LHCN-M2 (cell line): ENCODE results near the gene LRRC8C. TPM values are rescaled to one million over a fixed set of nuclear protein-coding genes. Genes with fewer than 3 reads are reported as not detected.

Experiments used
- DNase-seq: peaks from one replicate; pipeline ENCODE4 v3.0.0-alpha.2; 2012; ENCODE audit warnings: low read depth
- total RNA-seq: library from RNA; depleted of rRNA; stranded (reverse); fragments of >200 nt; gene quantifications from 2 replicates; pipeline ENCODE4 v1.2.3, GENCODE V29; 2014; rRNA removed

Gene LRRC8C
- total RNA-seq, 1 experiment from 2014 or later = 4.8 TPM

DNA sequence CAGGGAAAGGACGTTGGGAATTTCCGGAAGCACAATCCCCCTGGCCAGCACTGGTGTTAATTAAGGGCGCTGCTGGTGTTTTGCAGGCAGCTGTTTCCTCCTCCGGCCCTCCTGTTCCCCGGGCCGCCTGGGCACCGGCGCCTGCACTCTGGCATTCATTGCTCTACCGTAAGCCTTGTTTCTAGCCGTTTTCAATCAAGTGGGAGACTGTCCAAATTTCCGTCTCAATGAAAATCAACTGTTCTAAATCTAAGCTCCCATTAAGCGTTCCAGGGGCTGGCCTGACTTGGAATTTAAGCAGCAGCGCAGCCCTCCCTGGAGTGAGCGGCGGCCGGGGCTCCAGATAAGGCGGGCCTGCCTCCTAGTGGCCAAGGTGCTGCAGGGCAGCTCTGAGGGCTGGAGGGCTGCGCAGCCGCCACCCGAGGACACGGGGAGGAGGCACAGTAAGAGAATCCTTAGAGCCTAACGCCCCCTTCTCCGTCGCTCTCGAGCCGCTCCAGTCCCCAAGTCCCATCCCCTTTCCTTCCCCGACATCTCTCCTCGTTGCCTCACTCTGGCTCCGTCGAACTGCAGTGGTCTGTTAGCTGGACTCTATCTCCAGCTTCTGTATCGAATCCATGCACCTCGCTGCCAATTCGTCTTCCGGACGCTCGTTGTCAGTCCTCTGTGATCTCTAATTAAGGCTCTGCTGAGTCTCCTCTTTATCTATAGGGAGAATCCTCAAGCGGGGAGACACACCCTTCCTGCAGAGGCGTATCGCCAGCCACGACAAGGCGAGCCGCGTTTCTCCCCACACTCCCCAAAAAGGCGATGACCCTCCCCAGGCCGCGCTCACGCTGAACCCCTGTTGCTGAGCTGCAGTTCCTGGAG, 130.1 kb downstream of the LRRC8C start:
- peak; percentile 64 for DNase-seq

DNA sequence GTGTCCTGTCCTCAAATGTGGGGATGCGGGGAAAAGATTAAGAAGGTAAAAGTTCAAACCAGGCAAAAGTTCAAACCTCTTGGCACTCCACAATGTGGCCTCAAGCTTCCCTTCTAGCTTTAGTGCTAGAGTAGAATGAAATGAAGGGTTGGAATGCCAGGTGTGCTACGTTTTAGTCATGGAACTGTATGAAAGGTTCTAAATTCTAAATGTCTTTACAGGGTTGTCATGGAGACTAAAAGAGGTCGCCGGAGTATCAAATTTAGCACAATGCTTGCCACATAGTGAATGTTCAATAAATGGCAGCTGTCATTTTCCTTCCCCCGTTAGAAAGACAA, 130.7 kb downstream of the LRRC8C start:
- no peak for DNase-seq

DNA sequence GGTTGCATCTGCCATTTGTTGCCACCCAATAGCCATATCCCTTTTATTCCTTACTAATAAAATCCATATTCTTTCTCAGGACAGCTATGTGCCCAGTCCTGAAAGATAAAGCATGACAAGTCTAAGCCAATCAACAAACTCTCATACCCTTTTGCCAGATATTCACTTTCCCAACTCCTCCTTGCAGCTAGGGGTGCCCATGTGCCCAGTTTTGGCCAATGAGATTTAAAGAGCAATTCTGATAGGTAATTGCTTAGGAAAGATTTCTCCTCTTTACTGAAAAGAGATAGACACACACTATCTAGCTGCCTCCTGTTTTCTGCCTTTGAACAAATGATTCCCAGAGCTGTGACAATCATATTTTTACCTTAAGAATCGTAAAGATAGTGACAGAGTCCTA, 132.9 kb downstream of the LRRC8C start:
- no peak for DNase-seq

DNA sequence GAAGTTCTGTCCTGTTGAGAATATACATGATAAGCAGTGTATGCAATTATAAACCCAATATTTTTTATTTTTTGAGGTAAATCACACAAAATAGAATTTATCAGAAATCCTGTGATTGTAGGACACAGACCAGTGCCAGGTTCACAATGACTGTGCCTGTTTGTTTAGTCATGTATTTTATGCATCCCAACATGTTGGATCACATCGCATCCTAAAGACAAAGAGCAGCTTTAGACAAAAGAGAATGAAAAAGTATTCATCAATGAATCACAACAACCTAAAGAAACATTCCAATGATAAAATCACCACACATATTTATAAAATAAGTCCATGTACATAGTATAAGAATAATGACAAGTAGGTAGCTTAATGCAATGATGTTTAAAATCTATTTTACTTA, 134.7 kb downstream of the LRRC8C start:
- no peak for DNase-seq

Other genes starting within 250 kb of the LRRC8C start
- gene LRRC8B, start 108.3 kb upstream of the LRRC8C start, total RNA-seq = 5.7 and 6.0 TPM in 2 replicates
- 20.7 and 23.9 TPM in 2 replicates for gene LRRC8D, start 187.9 kb downstream of the LRRC8C start, total RNA-seq